CD14-positive monocyte (primary cell): ENCODE results near the gene WDR35. TPM values are rescaled to one million over a fixed set of nuclear protein-coding genes. Genes with fewer than 3 reads are reported as not detected.

Experiments
- DNase-seq, 3 donors: peaks; one replicate each; pipeline ENCODE4 v3.0.0-alpha.2; 2011 to 2022
- H2AFZ ChIP-seq: 2 replicates; pipeline ENCODE4 v1.6.0; 2012; ENCODE audit warnings: mild to moderate bottlenecking, low read depth, low read length, inconsistent platforms; ENCODE audit not compliant: insufficient read depth, poor library complexity, severe bottlenecking
- H3K27ac ChIP-seq, 2 donors: 1 replicate in 1 of 2; 2 replicates in 1 of 2; pipeline ENCODE4 v1.5.1; 2012 to 2013; ENCODE audit warnings: low read length in 2 of 2, control low read depth in 1 of 2, inconsistent platforms in 1 of 2, low read depth in 1 of 2, mild to moderate bottlenecking in 1 of 2
- H3K27me3 ChIP-seq, 2 donors: one replicate each; pipeline versions ENCODE4 v1.6.0 to v1.6.1; 2011 to 2013; ENCODE audit warnings: low read length in 2 of 2; ENCODE audit not compliant: control insufficient read depth in 2 of 2, insufficient read depth in 2 of 2
- H3K36me3 ChIP-seq, 2 donors: replicated peaks in 1 of 2; 1 replicate in 1 of 2; 2 replicates in 1 of 2; pipeline versions ENCODE4 v1.5.1 to v1.6.1; 2012 to 2013; ENCODE audit warnings: low read length in 2 of 2, control low read depth in 1 of 2, inconsistent platforms in 1 of 2, mild to moderate bottlenecking in 1 of 2; ENCODE audit not compliant: insufficient read depth in 2 of 2, control insufficient read depth in 1 of 2
- H3K4me1 ChIP-seq, 2 donors: 1 replicate in 1 of 2; 2 replicates in 1 of 2; pipeline versions ENCODE4 v1.5.1 to v1.6.1; 2012 to 2013; ENCODE audit warnings: low read length in 2 of 2, control low read depth in 1 of 2, inconsistent platforms in 1 of 2, mild to moderate bottlenecking in 1 of 2, moderate library complexity in 1 of 2; ENCODE audit not compliant: insufficient read depth in 2 of 2, control insufficient read depth in 1 of 2
- H3K4me2 ChIP-seq: replicated peaks from 2 replicates; pipeline ENCODE3; 2012; ENCODE audit warnings: low read length, moderate library complexity, mild to moderate bottlenecking; ENCODE audit not compliant: poor library complexity, severe bottlenecking; ENCODE audit errors: extremely low read depth
- H3K4me3 ChIP-seq, 3 experiments: fragments of 200-600 bp in 1 of 3; sonication (generic) in 1 of 3; replicated peaks in 1 of 3; 1 replicate in 2 of 3; 2 replicates in 1 of 3; pipeline ENCODE4 v1.5.1; 2011 to 2013; ENCODE audit warnings: low read length in 3 of 3, mild to moderate bottlenecking in 3 of 3, control low read depth in 2 of 3, low read depth in 2 of 3, inconsistent platforms in 1 of 3, moderate library complexity in 1 of 3
- H3K79me2 ChIP-seq: 2 replicates; pipeline ENCODE4 v1.6.0; 2012; ENCODE audit warnings: mild to moderate bottlenecking, control low read depth, inconsistent platforms, low read length, moderate library complexity; ENCODE audit not compliant: insufficient read depth
- H3K9ac ChIP-seq: 2 replicates; pipeline ENCODE4 v1.6.0; 2017; ENCODE audit warnings: low read length, mild to moderate bottlenecking; ENCODE audit not compliant: insufficient read depth, poor library complexity, severe bottlenecking
- H3K9me3 ChIP-seq, 2 donors: replicated peaks in 1 of 2; 1 replicate in 1 of 2; 2 replicates in 1 of 2; pipeline versions ENCODE4 v1.5.1 to v1.6.1; 2012 to 2013; ENCODE audit warnings: low read length in 2 of 2, control low read depth in 1 of 2; ENCODE audit not compliant: control insufficient read depth in 1 of 2, insufficient read depth in 1 of 2
- H4K20me1 ChIP-seq: 2 replicates; pipeline ENCODE4 v1.6.0; 2012; ENCODE audit warnings: mild to moderate bottlenecking, low read length, control low read depth, moderate library complexity; ENCODE audit not compliant: insufficient read depth
- H3K27ac Mint-ChIP-seq, 7 donors: one replicate each; pipeline ENCODE4 v1.8.0; 2020; ENCODE audit warnings: mild to moderate bottlenecking in 7 of 7, mixed read lengths in 7 of 7, moderate library complexity in 6 of 7, inconsistent platforms in 2 of 7
- H3K27me3 Mint-ChIP-seq, 3 donors: one replicate each; pipeline ENCODE4 v1.8.0; 2021 to 2022; ENCODE audit warnings: low read depth in 3 of 3, mild to moderate bottlenecking in 3 of 3, mixed read lengths in 3 of 3, moderate library complexity in 3 of 3, inconsistent platforms in 1 of 3
- H3K36me3 Mint-ChIP-seq, 2 donors: one replicate each; pipeline ENCODE4 v1.8.0; 2020; ENCODE audit warnings: mixed read lengths in 2 of 2, inconsistent platforms in 1 of 2, mild to moderate bottlenecking in 1 of 2
- H3K4me1 Mint-ChIP-seq: one replicate; pipeline ENCODE4 v1.8.0; 2020; ENCODE audit warnings: mild to moderate bottlenecking, mixed read lengths
- H3K4me3 Mint-ChIP-seq, 2 donors: one replicate each; pipeline ENCODE4 v1.8.0; 2020; ENCODE audit warnings: mild to moderate bottlenecking in 2 of 2, mixed read lengths in 2 of 2, moderate library complexity in 1 of 2
- H3K9me3 Mint-ChIP-seq, 7 donors: one replicate each; pipeline ENCODE4 v1.8.0; 2020 to 2022; ENCODE audit warnings: mixed read lengths in 7 of 7, mild to moderate bottlenecking in 6 of 7, moderate library complexity in 6 of 7, inconsistent platforms in 2 of 7
- CTCF ChIP-seq: fragments of 200-600 bp; IDR thresholded peaks from one replicate; pipeline ENCODE4 v1.8.0; 2022; ENCODE audit warnings: antibody characterized with exemption, mild to moderate bottlenecking
- WGBS: methylation state at CpG from one replicate; pipeline ENCODE4 v1.1.5; 2013; ENCODE audit warnings: missing lambda C conversion rate; ENCODE audit not compliant: insufficient coverage; 5-methylcytosine and 5-hydroxymethylcytosine counted together
- intact Hi-C, 2 donors: fragments of 100-400 bp; cut with micrococcal nuclease; formaldehyde crosslinking; loops; one replicate each; pipeline versions ENCODE4 v1.15.0 to v1.15.1; 2023
- polyA plus RNA-seq, 3 donors: library from polyadenylated mRNA; depleted of rRNA in 1 of 3; unstranded in 2 of 3; stranded (reverse) in 1 of 3; fragments of 300-500 nt in 2 of 3; fragments of >200 nt in 1 of 3; fragmentation: Illumina TruSeq in 2 of 3; gene quantifications; 1 replicate in 2 of 3; 2 replicates in 1 of 3; pipeline ENCODE4 v1.2.3, GENCODE V29; 2012 to 2021

The WDR35 gene
- polyA plus RNA-seq, 3 donors = 0.28 to 1.0 (median 0.67) TPM

- peaks cover 0 to 3% of the 10 kb centered on the region in 2 donors for H3K36me3 ChIP-seq
- H4K20me1 ChIP-seq = no peaks in the 10 kb centered on the region
- Mint-ChIP-seq H3K9me3 (no peaks in the 10 kb centered on the region), H3K36me3 (peaks cover 0 to 4% of the 10 kb centered on the region in 2 donors), H3K27me3 (no peaks in the 10 kb centered on the region), H3K4me1 (peaks cover 5% of the 10 kb centered on the region), H3K4me3 (no peak overlapping the region), H3K27ac (peak overlapping the region in 2 of 7 donors; percentile 7 to 19)
- WGBS = 100% methylated on average over 1 of the region's 8 CpGs
- H3K4me3 ChIP-seq = no peak overlapping the region
- no peak overlapping the region for H3K27ac ChIP-seq
- intact Hi-C loops = no loop called here
- no peaks in the 10 kb centered on the region for H3K79me2 ChIP-seq
- H2AFZ ChIP-seq = no peak overlapping the region
- H3K4me2 ChIP-seq = no peak overlapping the region
- no peak overlapping the region for H3K9ac ChIP-seq
- no peak for TF ChIP-seq CTCF
- H3K4me1 ChIP-seq = no peaks in the 10 kb centered on the region
- no peaks in the 10 kb centered on the region for H3K27me3 ChIP-seq
- no peak for DNase-seq
- H3K9me3 ChIP-seq = no peaks in the 10 kb centered on the region
Measured at GRCh38 chr2:19973466-19973865, 16.4 kb downstream of the WDR35 start.

- H4K20me1 ChIP-seq = no peaks in the 10 kb centered on the region
- intact Hi-C loops = no loop called here
- H2AFZ ChIP-seq = peak overlapping the region; percentile 32
- no peaks in the 10 kb centered on the region for H3K27me3 Mint-ChIP-seq
- H3K9me3 ChIP-seq = no peaks in the 10 kb centered on the region
- peaks cover 5% of the 10 kb centered on the region for H3K4me1 Mint-ChIP-seq
- H3K36me3 ChIP-seq = no peaks in the 10 kb centered on the region
- 11% methylated on average over 2 of the region's 3 CpGs for WGBS
- no peak overlapping the region for H3K27ac ChIP-seq
- peak in 2 of 3 donors; percentile 8 to 18 for DNase-seq
- H3K4me3 ChIP-seq = no peak overlapping the region
- H3K9me3 Mint-ChIP-seq = no peaks in the 10 kb centered on the region
- no peaks in the 10 kb centered on the region for H3K79me2 ChIP-seq
- no peak overlapping the region for H3K4me2 ChIP-seq
- H3K36me3 Mint-ChIP-seq = peaks cover 1 to 3% of the 10 kb centered on the region in 2 donors
- H3K9ac ChIP-seq = no peak overlapping the region
- no peak overlapping the region for H3K4me3 Mint-ChIP-seq
- TF ChIP-seq CTCF = no peak
- no peaks in the 10 kb centered on the region for H3K27me3 ChIP-seq
- H3K4me1 ChIP-seq = no peaks in the 10 kb centered on the region
- no peak overlapping the region for H3K27ac Mint-ChIP-seq
Measured at GRCh38 chr2:19971691-19972090, 18.2 kb downstream of the WDR35 start.
